ENCODE results near the gene NFIX. TPM values are rescaled to one million over a fixed set of nuclear protein-coding genes. Genes with fewer than 3 reads are reported as not detected.

NFIX gene
- total RNA-seq, 2 experiments from 2014 or later: 3.0 to 3.3 TPM

DNA sequence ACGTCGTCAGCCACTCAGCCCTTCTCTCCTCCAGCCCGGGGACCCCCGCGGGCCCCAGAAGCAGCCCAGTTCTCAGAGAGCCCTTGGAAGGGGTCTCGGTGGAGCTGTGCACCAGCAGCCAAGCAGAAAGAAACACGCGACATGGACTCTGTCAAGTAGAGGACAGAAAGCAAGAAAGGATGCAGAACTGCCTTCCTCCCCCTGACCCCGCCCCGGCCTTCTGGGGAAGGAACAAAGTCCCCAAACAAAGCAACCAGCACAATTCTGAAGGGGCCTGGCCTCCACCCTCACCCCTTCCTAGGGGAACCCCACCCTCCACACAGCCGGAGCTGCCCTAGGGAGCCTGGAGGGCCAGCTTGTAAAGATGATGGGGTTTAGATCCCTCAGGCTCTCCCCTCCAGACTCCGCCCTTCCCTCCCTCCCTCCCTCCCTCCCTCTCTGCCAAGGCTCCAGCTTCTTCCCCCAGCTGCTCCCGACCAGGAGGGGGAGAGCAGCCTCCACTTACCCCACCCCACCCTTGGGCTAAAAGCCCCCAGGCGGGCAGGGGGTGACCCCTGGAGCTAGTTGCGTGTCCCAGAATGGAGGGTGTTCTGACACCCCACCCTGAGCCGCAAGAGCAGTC lies 99.6 kb downstream of the NFIX start:
- no peaks in the 10 kb centered on the region for H3K9me3 Mint-ChIP-seq
- no peak overlapping the region for H3K27ac ChIP-seq (ENCODE audit: low read depth in 1 of 2, low read length in 2 of 2)
- H3K4me1 Mint-ChIP-seq (ENCODE audit: low read depth): peaks cover 38% of the 10 kb centered on the region
- POLR2A ChIA-PET: interaction anchor here (0.7 to 3.6 kb wide), 7 partner anchors 10 to 911 kb away, joined by 3 to 16 read pairs (median 6); partner anchors contain the start of gene RFX1
- H3K27me3 ChIP-seq (ENCODE audit: control insufficient read depth in 1 of 2, insufficient read depth in 2 of 2, low read length in 2 of 2): peaks cover 23% of the 10 kb centered on the region in 2 experiments
- H3K4me3 Mint-ChIP-seq: peak overlapping the region; percentile 38
- no peak overlapping the region for H3K27ac Mint-ChIP-seq
- peak overlapping the region; percentile 26 for H3K4me3 ChIP-seq (ENCODE audit: low read length)
- H3K36me3 Mint-ChIP-seq (ENCODE audit: low read depth): no peaks in the 10 kb centered on the region
- peaks cover 61% of the 10 kb centered on the region for H3K4me1 ChIP-seq (ENCODE audit: insufficient read depth, low read length)
- peaks cover 30% of the 10 kb centered on the region for H3K27me3 Mint-ChIP-seq
- DNase-seq: peak in 3 of 14 experiments; percentile 12 to 49 (median 37)
- CTCF ChIA-PET: interaction anchor here (2.2 to 4.4 kb wide), 5 partner anchors 10 to 129 kb away, joined by 10 to 83 read pairs (median 27); no protein-coding TSS in a partner anchor
- no peak for TF ChIP-seq CTCF (IDR thresholded peaks at IDR 0.05)
- ATAC-seq (ENCODE audit: poor library complexity): no peak
- H3K9me3 ChIP-seq (ENCODE audit: control insufficient read depth in 1 of 2, insufficient read depth in 1 of 2, low read length in 2 of 2): no peaks in the 10 kb centered on the region
- peaks cover 1% of the 10 kb centered on the region for H3K36me3 ChIP-seq (ENCODE audit: insufficient read depth, low read length)
- intact Hi-C loops (cut with DNase I, micrococcal nuclease): loop anchor here (1.0 to 5.0 kb wide), 2 partner anchors 57 to 117 kb away; partner anchors contain the start of genes IER2 (in 1 of the 2) and STX10 (in 1 of the 2)

GRCh38 chr19:13095393-13095784 lies 100.1 kb downstream of the NFIX start:
- TF ChIP-seq CTCF (IDR thresholded peaks at IDR 0.05): no peak
- peaks cover 43% of the 10 kb centered on the region for H3K4me1 Mint-ChIP-seq (ENCODE audit: low read depth)
- ATAC-seq (ENCODE audit: poor library complexity) (no peak), DNase-seq (peak in 4 of 14 experiments; percentile 32 to 57 (median 44))
- no peak overlapping the region for H3K27ac ChIP-seq (ENCODE audit: low read depth in 1 of 2, low read length in 2 of 2)
- H3K36me3 Mint-ChIP-seq (ENCODE audit: low read depth): no peaks in the 10 kb centered on the region
- H3K27me3 ChIP-seq (ENCODE audit: control insufficient read depth in 1 of 2, insufficient read depth in 2 of 2, low read length in 2 of 2): peaks cover 23% of the 10 kb centered on the region in 2 experiments
- ChIA-PET CTCF (interaction anchor here (0.7 to 4.4 kb wide), 5 partner anchors 9 to 130 kb away, joined by 3 to 83 read pairs (median 27); no protein-coding TSS in a partner anchor), POLR2A (interaction anchor here (0.9 to 3.6 kb wide), 5 partner anchors 9 to 911 kb away, joined by 3 to 16 read pairs (median 9); partner anchors contain the start of gene RFX1)
- H3K4me3 Mint-ChIP-seq: peak overlapping the region; percentile 51
- no peak overlapping the region for H3K27ac Mint-ChIP-seq
- no peaks in the 10 kb centered on the region for H3K9me3 Mint-ChIP-seq
- H3K4me1 ChIP-seq (ENCODE audit: insufficient read depth, low read length): peaks cover 66% of the 10 kb centered on the region
- no peaks in the 10 kb centered on the region for H3K9me3 ChIP-seq (ENCODE audit: control insufficient read depth in 1 of 2, insufficient read depth in 1 of 2, low read length in 2 of 2)
- H3K4me3 ChIP-seq (ENCODE audit: low read length): peak overlapping the region; percentile 26
- H3K36me3 ChIP-seq (ENCODE audit: insufficient read depth, low read length): peaks cover 5% of the 10 kb centered on the region
- intact Hi-C loops (cut with DNase I, micrococcal nuclease): loop anchor here in 1 of 2 experiments (5.0 kb wide), 1 partner anchor 57 kb away; the partner anchor contains the start of genes IER2 and STX10
- H3K27me3 Mint-ChIP-seq: peaks cover 30% of the 10 kb centered on the region

- H3K4me1 Mint-ChIP-seq (ENCODE audit: low read depth): peaks cover 48% of the 10 kb centered on the region
- CTCF ChIA-PET: interaction anchor here (0.7 to 4.4 kb wide), 7 partner anchors 9 to 177 kb away, joined by 3 to 83 read pairs (median 10); partner anchors contain the start of genes IER2 and STX10
- peak overlapping the region; percentile 78 for H3K4me3 Mint-ChIP-seq
- ATAC-seq (ENCODE audit: poor library complexity) (no peak), DNase-seq (peak in 2 of 14 experiments; percentile 18 to 47)
- Histone ChIP-seq H3K4me1 (ENCODE audit: insufficient read depth, low read length) (peaks cover 74% of the 10 kb centered on the region), H3K9me3 (ENCODE audit: control insufficient read depth in 1 of 2, insufficient read depth in 1 of 2, low read length in 2 of 2) (no peaks in the 10 kb centered on the region), H3K27ac (ENCODE audit: low read depth in 1 of 2, low read length in 2 of 2) (peak overlapping the region in 1 of 2 donors; percentile 29), H3K36me3 (ENCODE audit: insufficient read depth, low read length) (peaks cover 7% of the 10 kb centered on the region), H3K4me3 (ENCODE audit: low read length) (peak overlapping the region; percentile 26), H3K27me3 (ENCODE audit: control insufficient read depth in 1 of 2, insufficient read depth in 2 of 2, low read length in 2 of 2) (peaks cover 23% of the 10 kb centered on the region in 2 experiments)
- H3K27me3 Mint-ChIP-seq: peaks cover 30% of the 10 kb centered on the region
- no peak for TF ChIP-seq CTCF (IDR thresholded peaks at IDR 0.05)
- H3K36me3 Mint-ChIP-seq (ENCODE audit: low read depth): no peaks in the 10 kb centered on the region
- intact Hi-C loops (cut with DNase I, micrococcal nuclease): loop anchor here in 1 of 2 experiments (5.0 kb wide), 1 partner anchor 56 kb away; the partner anchor contains the start of genes IER2 and STX10
- H3K9me3 Mint-ChIP-seq: no peaks in the 10 kb centered on the region
- POLR2A ChIA-PET: interaction anchor here (1.5 to 3.6 kb wide), 3 partner anchors 8 to 910 kb away, joined by 3 to 16 read pairs (median 9); partner anchors contain the start of gene RFX1
- peak overlapping the region; percentile 66 for H3K27ac Mint-ChIP-seq
Measured at GRCh38 chr19:13095934-13096927, 101.0 kb downstream of the NFIX start.
